ENCODE results near the gene S100A13. TPM values are rescaled to one million over a fixed set of nuclear protein-coding genes. Genes with fewer than 3 reads are reported as not detected.

Gene S100A13
- total RNA-seq, 1 experiment from 2014 or later = 111 TPM

DNA sequence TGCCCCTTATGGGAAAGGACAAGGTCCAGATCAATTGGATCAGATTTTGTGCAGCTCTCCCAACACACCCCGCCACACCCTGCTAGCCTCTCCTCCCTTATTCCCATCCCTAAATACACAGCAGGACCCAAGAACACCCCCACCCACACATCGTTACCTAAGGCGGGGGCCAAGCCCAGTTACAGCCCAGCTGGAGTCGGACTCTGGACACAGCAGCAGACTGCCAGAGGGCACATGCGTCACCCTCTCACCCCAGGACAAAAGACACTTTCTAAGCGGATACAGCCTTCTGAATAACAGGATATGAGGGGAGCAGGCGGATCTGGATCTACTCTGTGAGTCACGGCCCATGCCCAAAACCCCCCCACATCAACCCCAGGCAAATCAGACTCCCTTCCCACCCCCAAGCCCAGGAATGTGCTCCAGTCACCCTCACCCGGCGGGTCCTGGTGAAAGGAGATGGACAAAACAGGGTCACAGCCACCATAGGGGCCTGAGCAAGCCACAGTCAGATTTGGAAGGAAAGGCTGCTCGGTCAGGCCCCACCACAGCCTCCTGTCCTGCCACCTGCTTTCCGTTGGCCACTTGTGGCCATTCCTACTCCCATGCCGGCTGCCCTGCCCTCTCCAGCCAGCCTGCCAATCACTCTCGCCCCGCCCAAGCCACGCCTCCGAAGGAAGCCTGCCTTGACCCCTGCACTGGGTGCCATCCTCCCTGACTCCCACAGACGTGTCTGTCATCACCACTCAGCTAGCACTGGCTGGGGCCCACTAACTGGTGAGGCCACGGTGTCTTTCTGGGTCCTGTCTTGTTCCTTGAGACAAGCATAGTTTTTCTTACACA is 18.3 kb downstream of the S100A13 start:
- Histone ChIP-seq H3K9me3 (ENCODE audit: control insufficient read depth, insufficient read depth, low read depth, low read length) (no peaks in the 10 kb centered on the region), H3K4me1 (ENCODE audit: control insufficient read depth, insufficient read depth, low read length) (peaks cover 47% of the 10 kb centered on the region), H3K27me3 (ENCODE audit: control insufficient read depth, insufficient read depth, low read length) (no peaks in the 10 kb centered on the region), H3K4me3 (ENCODE audit: low read depth in 2 of 2, low read length in 2 of 2) (peak overlapping the region; percentile 33 to 49), H3K36me3 (ENCODE audit: control insufficient read depth, insufficient read depth, low read length) (no peaks in the 10 kb centered on the region), H3K27ac (ENCODE audit: low read length) (peak overlapping the region; percentile 79)
- in situ Hi-C loops (cut with HindIII; ENCODE audit: low pct_unique_long_range_greater_than_20kb, low sequenced_read_pairs) = loop anchor here (25.0 kb wide), 1 partner anchor 247 kb away; the partner anchor contains the start of gene S100A9
- no TSS peak for BruUV-seq (replicated peaks)
- ChIA-PET CTCF (no interaction called here), POLR2A (no interaction called here)
- DNase-seq (ENCODE audit: low read depth, low spot score) (peak; percentile 67), ATAC-seq (peak; percentile 80)
- peak; percentile 20; the same call in 1 of the 2 replicates for TF ChIP-seq POLR2AphosphoS5 (IDR thresholded peaks at IDR 0.05; ENCODE audit: low read depth, low read length)
- no peak for TF ChIP-seq SIN3A (IDR thresholded peaks at IDR 0.05; ENCODE audit: borderline replicate concordance, insufficient read depth, low read depth, low read length)
- intact Hi-C loops (cut with micrococcal nuclease; ENCODE audit: unreplicated experiment) = no loop called here

DNA sequence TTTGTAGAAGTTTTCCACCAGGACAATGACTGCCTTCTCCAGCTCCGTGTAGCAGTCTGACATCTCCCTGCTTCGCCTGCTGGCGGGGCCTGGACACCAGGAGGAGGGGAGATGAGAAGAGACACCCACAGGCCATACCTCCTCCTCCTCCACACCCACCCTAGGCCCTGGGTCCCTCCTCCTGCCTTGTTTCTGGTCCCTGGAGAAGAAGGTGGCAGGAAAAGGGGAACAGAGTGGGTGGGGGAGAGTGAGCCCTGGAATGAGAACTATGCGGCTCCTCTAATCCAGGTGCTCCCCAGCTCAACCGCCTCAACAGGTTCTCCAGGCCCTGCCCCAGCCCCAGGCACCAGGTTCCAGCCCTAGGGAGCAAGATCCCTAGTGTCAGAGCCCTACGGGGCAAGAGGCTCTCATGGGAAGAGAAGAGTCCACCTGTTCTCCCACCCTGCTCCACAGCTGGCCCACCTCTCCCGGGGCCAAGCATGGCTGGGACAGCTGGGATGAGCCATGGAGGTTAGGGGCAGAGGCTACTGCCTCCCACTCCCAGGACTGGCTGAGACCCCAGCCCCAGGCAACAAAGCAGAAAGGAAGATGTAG is 19.1 kb downstream of the S100A13 start:
- Histone ChIP-seq H3K9me3 (ENCODE audit: control insufficient read depth, insufficient read depth, low read depth, low read length) (no peaks in the 10 kb centered on the region), H3K4me1 (ENCODE audit: control insufficient read depth, insufficient read depth, low read length) (peaks cover 43% of the 10 kb centered on the region), H3K27ac (ENCODE audit: low read length) (peak overlapping the region; percentile 79), H3K4me3 (ENCODE audit: low read depth in 2 of 2, low read length in 2 of 2) (peak overlapping the region; percentile 33 to 49; a peak in 3 of 4 replicates), H3K36me3 (ENCODE audit: control insufficient read depth, insufficient read depth, low read length) (no peaks in the 10 kb centered on the region), H3K27me3 (ENCODE audit: control insufficient read depth, insufficient read depth, low read length) (no peaks in the 10 kb centered on the region)
- BruUV-seq (replicated peaks) = no TSS peak
- no peak for ATAC-seq
- CTCF ChIA-PET = no interaction called here
- no peak for TF ChIP-seq SIN3A (IDR thresholded peaks at IDR 0.05; ENCODE audit: borderline replicate concordance, insufficient read depth, low read depth, low read length)
- TF ChIP-seq TCF7L2 (IDR thresholded peaks at IDR 0.05; ENCODE audit: low read depth, low read length) = no peak
- DNase-seq (ENCODE audit: low read depth, low spot score) = no peak
- in situ Hi-C loops (cut with HindIII; ENCODE audit: low pct_unique_long_range_greater_than_20kb, low sequenced_read_pairs) = loop anchor here (25.0 kb wide), 1 partner anchor 246 kb away; the partner anchor contains the start of gene S100A9
- POLR2A ChIA-PET = no interaction called here
- intact Hi-C loops (cut with micrococcal nuclease; ENCODE audit: unreplicated experiment) = no loop called here

DNA sequence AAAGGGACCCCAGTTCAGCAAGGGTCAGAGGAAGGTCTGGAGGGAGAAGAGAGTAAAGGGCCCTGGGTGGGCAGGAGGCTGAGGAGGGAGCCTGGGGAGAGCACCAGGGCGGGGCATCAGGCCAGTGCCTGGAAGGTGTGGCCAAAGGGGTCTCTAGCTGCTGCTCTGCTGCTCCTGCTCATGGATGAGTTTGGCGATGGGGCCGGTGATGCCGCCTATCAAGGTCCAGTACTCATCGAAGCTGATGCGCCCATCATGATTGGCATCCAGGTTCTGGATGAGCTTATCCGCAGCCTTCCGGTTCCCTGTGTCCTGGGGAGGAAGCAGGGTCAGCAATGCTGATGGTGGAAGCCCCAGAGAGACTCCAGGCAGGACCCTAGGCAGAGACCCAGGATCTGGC is 19.9 kb downstream of the S100A13 start:
- H3K36me3 ChIP-seq (ENCODE audit: control insufficient read depth, insufficient read depth, low read length) = no peaks in the 10 kb centered on the region
- in situ Hi-C loops (cut with HindIII; ENCODE audit: low pct_unique_long_range_greater_than_20kb, low sequenced_read_pairs) = loop anchor here (25.0 kb wide), 1 partner anchor 245 kb away; the partner anchor contains the start of gene S100A9
- no TSS peak for BruUV-seq (replicated peaks)
- DNase-seq (ENCODE audit: low read depth, low spot score) (no peak), ATAC-seq (no peak)
- H3K27ac ChIP-seq (ENCODE audit: low read length) = no peak overlapping the region
- no peaks in the 10 kb centered on the region for H3K27me3 ChIP-seq (ENCODE audit: control insufficient read depth, insufficient read depth, low read length)
- TF ChIP-seq, protein P1, sequence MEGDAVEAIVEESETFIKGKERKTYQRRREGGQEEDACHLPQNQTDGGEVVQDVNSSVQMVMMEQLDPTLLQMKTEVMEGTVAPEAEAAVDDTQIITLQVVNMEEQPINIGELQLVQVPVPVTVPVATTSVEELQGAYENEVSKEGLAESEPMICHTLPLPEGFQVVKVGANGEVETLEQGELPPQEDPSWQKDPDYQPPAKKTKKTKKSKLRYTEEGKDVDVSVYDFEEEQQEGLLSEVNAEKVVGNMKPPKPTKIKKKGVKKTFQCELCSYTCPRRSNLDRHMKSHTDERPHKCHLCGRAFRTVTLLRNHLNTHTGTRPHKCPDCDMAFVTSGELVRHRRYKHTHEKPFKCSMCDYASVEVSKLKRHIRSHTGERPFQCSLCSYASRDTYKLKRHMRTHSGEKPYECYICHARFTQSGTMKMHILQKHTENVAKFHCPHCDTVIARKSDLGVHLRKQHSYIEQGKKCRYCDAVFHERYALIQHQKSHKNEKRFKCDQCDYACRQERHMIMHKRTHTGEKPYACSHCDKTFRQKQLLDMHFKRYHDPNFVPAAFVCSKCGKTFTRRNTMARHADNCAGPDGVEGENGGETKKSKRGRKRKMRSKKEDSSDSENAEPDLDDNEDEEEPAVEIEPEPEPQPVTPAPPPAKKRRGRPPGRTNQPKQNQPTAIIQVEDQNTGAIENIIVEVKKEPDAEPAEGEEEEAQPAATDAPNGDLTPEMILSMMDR (IDR thresholded peaks at IDR 0.05) = no peak
- no peak for TF ChIP-seq TCF7L2 (IDR thresholded peaks at IDR 0.05; ENCODE audit: low read depth, low read length)
- TF ChIP-seq SIN3A (IDR thresholded peaks at IDR 0.05; ENCODE audit: borderline replicate concordance, insufficient read depth, low read depth, low read length) = no peak
- no peak for TF ChIP-seq POLR2AphosphoS5 (IDR thresholded peaks at IDR 0.05; ENCODE audit: low read depth, low read length)
- TF ChIP-seq, protein P2, sequence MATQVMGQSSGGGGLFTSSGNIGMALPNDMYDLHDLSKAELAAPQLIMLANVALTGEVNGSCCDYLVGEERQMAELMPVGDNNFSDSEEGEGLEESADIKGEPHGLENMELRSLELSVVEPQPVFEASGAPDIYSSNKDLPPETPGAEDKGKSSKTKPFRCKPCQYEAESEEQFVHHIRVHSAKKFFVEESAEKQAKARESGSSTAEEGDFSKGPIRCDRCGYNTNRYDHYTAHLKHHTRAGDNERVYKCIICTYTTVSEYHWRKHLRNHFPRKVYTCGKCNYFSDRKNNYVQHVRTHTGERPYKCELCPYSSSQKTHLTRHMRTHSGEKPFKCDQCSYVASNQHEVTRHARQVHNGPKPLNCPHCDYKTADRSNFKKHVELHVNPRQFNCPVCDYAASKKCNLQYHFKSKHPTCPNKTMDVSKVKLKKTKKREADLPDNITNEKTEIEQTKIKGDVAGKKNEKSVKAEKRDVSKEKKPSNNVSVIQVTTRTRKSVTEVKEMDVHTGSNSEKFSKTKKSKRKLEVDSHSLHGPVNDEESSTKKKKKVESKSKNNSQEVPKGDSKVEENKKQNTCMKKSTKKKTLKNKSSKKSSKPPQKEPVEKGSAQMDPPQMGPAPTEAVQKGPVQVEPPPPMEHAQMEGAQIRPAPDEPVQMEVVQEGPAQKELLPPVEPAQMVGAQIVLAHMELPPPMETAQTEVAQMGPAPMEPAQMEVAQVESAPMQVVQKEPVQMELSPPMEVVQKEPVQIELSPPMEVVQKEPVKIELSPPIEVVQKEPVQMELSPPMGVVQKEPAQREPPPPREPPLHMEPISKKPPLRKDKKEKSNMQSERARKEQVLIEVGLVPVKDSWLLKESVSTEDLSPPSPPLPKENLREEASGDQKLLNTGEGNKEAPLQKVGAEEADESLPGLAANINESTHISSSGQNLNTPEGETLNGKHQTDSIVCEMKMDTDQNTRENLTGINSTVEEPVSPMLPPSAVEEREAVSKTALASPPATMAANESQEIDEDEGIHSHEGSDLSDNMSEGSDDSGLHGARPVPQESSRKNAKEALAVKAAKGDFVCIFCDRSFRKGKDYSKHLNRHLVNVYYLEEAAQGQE (IDR thresholded peaks at IDR 0.05; ENCODE audit: insufficient read depth in 1 of 2, low read depth in 2 of 2, low read length in 1 of 2) = no peak
- intact Hi-C loops (cut with micrococcal nuclease; ENCODE audit: unreplicated experiment) = no loop called here
- no peaks in the 10 kb centered on the region for H3K9me3 ChIP-seq (ENCODE audit: control insufficient read depth, insufficient read depth, low read depth, low read length)
- H3K4me3 ChIP-seq (ENCODE audit: low read depth in 2 of 2, low read length in 2 of 2) = no peak overlapping the region; a peak in 1 of 4 replicates
- ChIA-PET POLR2A (interaction anchor here (0.5 kb wide), 1 partner anchor 87 kb away, joined by 3 read pairs; no protein-coding TSS in a partner anchor), CTCF (interaction anchor here (0.6 kb wide), 1 partner anchor 96 kb away, joined by 8 read pairs; no protein-coding TSS in a partner anchor)
- H3K4me1 ChIP-seq (ENCODE audit: control insufficient read depth, insufficient read depth, low read length) = peaks cover 36% of the 10 kb centered on the region

All from Panc1 (cell line).